NCI-H748 treated with DMSO at 0.1 percent for 48 hours (cell line): ENCODE data around the gene ARX.

Experiments
- DNase-seq: peaks from one replicate; lab custom pipeline; 2025; lab: John Stamatoyannopoulos, UW

Gene ARX

DNA sequence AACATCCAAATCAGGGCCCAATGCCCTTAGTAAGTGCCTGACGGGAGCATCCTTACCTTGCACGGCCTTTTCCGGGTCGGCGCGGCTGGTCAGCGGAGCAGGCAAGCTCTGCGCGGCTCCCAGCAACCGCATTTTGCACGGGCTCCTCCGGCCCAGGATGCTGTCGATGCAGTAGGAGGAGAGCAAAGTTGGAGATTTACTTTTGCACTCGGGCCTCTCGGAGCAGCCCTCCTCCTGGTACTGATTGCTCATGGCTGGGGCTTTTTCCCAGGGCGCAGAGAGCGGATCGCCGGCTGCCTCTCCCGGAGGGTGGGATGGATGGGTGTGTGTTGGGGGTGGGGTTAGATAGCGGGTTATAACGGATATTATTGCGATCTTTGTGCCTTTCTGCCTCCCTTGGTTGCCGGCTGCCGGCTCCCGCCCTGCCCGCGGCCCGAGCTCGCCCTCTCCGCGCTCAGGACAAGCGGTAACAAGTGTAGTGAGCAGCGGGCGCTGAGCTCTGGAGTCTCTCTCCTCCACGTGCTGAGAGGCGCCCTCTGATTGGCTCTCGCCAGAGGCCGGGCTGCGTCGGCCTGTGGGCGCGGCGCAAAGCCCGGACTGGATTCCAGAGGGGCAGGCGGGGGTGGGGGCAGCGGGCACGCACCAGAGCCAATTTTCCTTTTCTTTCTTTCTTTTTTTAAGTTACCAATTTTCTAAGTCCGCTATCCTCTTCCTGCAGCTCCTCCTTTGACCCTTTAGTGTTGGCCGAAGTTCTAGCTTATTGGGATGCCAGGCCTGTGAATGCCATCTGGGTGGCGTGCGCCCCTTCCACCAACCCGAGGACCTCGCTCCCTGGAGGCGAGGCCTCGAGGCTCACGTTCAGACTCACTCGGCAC lies at the start of gene ARX:
ARX (minus strand) TSS at position 480 of the 875 bp plus-strand sequence; CDS start at position 252, 228 bp downstream.
- DNase-seq, result no peak

DNA sequence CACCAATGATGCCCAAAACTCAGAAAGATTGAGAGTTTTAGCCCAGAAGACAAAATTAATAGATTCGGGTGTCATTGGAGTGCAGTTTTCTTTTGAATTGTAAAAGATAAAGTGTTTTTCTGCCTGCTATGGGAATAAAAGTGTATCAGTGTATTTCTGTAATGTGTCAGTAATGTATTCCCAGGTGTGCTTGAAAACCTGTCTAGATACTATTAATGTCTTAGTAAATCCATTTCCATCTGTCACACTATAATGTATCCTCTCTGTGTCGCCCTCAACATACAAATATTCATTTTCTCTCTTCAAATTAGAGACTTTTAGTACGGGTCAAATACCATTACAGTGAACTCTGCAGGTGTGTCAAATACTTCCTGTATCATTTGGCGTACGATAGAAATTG lies 43.5 kb upstream of the ARX start:
- no peak for DNase-seq

DNA sequence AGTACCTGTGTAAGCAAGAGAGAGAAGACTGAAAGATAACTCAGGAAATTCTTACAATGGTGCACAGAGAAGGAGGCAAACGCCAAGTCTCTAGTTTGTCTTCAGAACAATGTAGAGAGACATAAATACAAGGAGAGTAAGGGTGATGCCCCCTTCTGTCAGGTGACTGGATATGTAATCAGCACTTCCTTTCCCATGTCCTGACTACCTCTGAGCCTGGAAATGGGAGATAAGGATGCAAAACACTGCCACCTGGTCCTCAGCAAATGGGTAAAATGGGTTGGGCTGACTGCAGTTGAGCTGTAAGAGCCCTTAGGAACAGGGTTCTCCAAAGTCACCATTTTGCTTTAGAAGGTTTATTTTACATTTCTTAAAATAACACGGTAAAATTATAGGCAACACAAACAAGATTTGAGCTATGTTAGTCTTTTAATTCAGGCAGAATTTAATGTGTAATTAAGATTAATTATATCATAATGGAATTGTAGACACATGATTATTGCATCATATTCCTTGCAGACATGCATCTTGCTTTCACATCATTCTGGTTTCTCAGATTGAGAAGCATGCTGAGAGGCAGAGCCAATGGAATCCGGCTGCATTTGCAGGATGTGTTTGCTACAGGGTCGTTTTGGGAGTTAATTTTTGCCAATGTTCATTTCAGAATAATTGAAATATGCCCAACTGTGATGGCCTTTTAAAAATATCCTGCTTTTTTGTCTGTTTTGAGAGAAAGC lies 37.2 kb upstream of the ARX start:
- no peak for DNase-seq

DNA sequence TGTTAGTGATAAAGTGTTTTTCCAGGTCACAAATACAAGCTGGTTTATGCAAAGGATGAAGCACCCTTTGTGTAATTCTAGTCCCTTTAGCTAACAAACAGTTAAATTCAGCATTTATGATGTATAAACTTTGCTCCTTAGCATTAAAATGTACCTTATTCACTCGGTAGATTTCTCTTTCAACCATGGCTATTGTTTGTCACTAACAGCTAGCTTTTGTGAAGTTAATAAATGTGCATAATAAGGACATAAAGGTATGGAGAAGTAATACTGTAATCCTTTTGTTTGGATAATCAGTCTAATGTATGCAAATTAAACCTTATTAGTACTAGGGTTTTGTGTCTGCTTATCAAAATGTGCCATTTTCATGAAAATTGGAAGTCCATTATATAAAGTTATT lies 34.2 kb upstream of the ARX start:
- no peak for DNase-seq

DNA sequence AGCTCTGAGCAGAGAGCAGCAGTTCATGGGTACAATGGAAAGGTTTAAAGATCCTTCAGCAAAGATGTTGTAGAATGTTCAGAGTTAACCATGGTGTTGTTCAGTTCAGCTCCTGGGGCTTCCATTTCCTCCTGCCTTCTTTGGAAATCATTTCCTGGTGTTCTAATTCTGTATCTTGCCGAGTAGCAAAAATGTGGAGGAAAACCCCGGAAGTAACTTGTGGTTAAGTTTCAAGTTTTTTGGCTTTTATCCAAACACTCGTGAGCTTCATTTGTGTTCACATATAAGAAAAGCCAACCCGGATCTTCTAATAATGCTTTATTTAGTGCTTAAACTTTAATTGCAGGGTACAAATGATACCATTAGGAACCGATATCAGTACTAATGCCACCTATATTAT lies 33.6 kb upstream of the ARX start:
- no peak for DNase-seq

DNA sequence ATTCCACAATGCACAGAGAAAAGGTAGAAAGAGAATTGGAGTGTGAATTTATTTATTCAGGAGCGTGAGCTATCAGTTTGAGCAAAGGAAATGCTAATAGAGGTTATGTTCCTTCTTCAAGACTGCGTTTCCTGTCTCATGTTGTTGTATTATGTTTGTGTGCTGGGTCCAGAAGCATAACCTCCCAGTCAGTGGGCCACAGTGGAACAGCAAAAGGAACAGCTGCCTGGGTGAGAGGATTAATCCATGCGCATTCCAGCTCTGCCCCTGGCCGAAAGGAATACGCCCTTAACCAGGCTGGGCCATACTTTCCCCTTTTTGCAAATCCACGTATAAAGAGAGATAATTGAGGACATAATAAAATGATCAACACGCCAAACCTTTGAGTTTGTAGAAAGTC lies 32.4 kb upstream of the ARX start:
- no peak for DNase-seq

DNA sequence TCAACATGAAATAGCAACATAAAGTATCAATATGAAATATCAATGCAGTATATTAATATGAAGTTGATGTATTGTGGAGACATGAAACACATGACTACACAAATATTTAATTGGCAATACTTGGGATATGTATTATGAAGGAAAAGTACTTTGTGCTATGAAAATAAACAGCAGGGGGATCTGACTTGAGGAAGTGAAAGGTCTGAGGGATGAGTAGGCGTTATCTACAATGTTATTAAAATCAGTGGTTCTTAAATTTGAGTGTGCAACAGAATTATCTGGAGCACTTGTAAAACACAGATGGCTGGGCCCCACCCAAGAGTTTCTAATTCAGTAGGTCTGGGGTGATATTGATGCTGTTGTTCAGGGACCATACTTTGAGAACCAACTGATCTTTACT lies 27.4 kb upstream of the ARX start:
- no peak for DNase-seq

DNA sequence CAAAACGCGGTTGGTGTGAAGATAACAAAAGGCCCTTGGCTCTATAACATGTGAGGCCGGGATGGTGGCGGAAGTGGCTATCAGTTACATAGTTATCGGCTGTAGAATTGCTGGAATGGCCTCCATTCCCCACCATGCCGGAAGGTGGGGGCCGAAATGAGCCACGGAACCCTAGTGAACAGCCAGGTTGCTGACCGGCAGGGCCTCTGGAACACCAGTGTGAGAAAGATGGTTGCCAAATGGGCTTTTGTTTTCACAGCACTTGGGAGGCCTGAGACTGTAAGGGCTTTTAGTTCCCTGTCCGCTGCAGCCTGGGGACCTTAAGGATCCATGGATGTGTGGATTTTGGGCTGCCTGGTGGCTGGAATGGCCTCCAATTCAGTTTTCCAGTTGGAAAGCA lies 23.3 kb upstream of the ARX start:
- no peak for DNase-seq

DNA sequence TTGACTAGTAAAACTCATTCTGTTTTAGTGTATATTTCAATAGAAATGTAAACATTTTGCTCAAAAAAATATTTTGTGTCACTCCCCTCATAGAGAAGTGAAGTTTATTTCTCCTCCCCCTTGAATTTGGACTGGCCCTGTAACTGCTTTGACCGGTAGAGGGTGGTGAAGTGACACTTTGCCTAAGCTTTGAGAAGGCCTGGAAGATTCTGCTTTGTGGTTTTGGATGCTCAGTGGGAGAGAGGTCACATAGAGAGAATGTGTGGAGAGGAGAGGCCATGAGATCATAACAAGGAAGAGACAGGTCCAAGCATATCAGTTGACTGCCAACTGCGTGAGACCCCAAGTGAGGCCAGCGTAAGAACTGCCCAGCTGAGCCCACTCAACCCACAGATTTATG lies 19.1 kb upstream of the ARX start:
- DNase-seq, result no peak

DNA sequence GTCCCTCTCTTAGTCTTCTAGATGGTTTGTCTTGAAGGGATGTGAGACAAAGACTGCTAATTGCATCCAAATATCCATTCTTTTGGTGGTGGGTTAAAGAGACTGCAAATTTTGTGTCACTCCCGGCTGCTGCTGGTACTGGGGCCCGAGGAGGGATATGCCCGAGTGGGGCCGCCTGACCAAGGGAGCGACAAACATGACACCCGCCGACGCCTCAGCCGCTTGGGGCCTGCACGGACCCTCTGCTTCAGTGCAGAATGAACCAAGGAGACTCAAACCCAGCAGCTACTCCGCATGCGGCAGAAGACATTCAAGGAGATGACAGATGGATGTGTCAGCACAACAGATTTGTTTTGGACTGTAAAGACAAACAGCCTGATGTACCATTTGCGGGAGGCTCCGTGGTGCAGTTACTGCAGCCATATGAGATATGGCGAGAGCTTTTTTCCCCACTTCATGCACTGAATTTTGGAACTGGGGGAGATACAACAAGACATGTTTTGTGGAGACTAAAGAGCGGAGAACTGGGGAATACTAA lies 13.6 kb upstream of the ARX start:
- DNase-seq, result no peak

DNA sequence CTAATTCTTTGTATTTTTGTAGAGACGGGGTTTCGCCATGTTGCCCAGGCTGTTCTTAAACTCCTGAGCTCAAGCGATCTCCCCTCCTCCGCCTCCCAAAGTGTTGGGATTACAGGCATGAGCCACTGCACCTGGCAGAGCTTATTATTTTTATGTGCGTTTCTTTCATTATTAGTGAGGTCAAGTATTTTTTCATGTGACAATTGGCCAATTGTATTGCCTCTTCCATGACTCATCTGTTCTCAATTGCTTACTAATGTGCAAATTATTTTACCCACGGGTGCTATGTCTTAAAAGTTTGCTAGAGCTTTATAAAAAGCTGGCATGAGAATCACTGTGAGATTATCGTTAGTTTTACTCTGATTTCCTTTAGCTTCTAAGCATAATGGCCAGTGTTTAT lies 13.0 kb upstream of the ARX start:
- peak; percentile 15 for DNase-seq

DNA sequence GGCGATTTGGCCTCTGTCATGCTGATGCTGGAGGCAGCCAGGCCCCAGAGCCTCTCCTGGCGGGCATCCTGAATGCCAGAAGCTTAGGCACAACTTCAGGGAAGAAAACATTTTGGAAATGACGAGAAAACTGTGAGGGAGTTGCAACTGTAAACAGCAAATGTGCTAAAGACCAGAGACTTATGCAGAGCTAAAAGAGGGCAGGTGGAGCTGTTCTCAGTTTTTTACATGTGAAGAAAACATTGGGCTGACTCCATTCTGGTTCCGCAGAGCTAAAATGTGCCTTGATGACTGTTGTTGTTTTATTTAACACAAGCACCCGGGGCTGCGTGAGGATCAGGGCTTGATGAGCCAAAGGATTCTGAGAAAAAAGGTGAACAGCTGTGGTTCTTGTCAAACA lies 10.8 kb upstream of the ARX start:
- DNase-seq, result no peak

DNA sequence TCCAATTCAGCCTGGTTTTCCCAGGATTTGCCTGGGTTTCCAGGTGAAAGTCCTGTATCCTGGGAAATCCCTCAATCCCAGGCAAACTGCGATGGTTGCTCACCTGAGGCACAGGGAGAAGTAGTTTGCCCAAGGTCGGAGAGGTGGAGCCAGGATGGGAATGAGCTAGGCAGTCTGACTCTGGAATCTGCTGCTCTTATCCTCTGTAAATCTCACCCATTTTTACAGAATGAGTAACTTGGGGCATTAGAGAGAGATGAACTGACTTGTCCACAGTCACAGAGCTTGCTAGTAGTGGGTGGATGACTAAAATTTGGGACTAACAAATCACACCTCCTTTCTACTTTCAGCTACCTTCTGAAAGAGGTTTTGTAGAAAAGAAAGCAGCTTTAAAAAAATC lies 9.8 kb upstream of the ARX start:
- peak; percentile 54 for DNase-seq

DNA sequence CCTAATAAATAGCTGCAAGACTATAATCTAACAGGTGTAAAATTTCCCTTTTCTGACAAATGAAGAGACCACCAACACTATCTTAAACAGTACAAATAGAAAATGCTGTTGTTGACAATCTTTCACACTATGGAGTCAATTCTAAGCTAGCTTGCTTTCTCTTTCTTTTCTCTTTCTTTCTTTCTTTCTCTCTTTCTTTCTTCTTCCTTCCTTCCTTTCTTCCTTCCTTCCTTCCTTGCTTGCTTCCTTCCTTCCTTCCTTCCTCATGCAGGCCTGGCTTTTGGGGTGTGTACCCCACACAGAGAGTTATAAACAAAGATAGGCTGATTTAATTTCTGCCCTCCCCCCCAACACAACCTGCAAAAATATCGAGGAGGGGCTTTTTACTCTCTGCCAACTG lies 8.1 kb upstream of the ARX start:
- DNase-seq, result no peak

DNA sequence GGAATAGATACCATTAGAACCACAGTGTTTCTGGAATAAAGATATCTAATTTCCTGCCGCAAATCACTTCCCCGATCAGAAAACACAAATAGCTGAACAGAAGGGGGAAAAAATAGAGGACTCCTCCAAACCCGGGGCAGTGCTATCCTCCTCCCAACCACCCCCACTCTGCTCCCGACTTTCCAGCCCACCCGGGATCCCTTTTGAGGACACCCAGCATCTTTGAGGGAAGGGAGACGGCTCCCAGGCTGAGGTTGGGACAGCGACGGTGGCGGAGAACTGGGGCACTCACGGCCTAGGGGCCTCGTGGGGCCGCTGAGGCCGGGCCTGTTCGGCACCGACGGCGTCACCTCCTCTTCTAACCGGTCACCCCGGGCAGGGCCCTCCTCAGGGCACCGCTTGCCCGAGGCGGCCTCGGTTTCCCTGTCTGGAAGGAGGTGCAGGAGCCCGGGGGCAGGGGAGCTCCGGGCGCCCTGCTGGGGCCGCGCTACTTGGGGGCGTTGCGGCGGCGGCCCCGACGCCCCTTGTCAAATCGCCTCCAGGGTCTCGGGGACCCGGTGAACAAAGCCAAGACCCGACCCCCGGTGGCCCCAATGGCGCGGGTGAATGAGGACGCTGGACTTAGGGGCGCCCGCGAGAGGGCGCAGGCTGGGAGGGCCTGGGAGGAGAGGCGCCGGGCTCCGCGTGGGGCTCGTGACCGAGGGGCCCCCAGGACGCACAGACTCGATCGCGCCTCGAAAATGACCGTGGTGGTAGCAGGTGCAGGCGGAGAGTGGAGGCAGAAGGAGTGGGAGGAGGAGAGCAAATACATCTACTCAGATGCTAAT lies 6.9 kb upstream of the ARX start:
- no peak for DNase-seq

DNA sequence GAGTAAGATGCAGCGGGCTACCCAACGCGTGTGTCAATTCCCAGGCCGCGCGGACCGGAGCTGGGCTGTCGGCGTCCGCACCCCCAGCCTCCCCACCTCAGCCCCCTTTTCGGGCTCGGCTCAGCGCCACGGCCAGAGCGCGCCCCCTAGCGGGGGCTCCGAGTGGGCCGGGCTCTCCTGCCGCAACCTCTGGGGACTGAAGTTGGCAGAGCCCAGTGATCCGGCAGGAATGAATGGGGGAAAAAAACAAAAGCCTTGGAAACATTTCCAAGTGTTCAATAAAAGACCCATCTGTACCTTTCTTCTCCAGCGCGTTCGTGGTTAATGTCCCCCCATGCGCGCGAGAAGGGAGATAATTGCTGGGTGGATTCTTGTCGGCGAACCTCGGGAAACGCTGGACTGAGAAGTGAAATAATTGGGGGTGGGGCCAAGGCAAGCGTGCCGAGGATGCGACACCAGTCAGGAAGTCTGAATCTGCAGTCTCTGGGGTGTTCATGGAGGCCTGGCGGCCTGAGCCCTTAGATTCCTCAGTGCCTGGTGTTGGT lies 5.2 kb upstream of the ARX start:
- DNase-seq, result peak; percentile 50

DNA sequence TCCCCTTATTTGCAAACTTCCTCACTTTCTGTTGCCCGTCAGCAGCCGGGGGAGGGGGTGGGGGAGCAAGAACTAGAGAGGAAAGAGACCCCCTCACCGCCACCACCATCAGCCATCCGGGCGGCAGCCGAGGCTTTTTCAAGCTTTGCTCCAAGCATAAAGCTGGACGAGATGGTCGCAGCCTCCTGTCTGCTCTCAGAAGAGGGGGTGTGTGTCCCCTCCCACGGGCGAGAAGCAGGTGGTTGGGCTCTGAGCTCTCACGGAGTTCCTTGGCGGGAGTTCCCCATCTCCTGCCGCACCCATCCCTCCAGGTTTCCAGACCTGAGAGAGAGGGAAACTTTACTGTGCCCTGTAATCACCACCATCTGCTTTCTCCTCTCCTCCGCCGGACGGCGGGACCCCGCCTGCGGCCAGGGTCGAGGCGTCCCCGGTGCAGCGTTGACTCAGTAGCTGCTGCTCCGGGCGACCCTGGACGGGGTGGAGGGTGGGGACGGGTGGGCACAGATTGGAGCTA lies 4.7 kb upstream of the ARX start:
- peak; percentile 20 for DNase-seq

DNA sequence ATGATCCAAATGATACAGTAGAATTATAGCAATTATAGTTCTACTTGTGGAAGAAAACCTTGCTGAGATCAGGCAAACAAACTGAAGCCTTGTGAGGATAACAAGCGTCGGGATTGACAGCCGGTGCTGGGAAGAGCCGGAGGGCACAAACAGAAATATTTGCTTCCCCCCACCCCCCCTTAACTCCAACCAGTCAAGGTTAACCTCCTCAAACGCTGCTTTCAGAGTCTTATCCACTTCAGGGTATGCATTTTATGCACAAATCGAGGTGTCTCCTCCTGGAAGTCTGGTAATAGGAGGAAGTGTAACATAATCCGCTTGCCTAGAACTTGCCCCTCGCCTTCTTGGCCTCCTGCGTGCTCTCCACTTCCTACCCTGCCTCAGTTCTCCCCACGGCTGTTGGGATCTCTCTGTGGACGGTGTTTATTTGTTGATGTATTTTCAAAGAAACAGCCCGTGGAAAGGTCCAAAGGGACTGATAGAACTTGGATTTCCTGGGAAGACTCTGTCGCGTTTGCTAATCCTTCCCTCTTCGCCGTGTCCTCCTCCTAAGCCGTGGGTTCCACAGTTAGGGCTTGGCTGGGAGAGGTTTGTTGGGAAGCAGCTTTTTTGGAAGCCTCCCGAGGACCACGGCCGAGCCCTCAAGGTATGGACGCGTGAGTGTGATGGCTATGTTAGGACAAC lies 4.1 kb upstream of the ARX start:
- DNase-seq, result peak; percentile 26

DNA sequence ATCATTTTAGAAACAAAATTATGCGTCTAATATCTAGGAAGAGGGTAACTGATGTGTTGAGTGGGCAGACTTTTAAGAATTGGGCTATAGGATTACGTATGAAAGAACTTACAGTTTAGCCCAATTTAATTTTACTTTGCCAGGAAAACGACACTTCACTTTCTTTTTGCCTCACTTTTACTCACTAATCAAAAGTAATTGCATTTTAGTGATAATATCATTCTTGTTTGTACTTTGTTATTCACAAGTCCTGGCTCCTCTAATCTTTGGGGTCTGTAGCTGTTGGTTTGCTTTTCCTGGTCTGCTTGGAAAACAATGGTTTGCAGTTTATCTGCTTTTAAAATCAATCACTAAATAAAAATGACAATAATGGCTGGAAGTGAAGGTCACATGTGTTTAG lies 2.9 kb upstream of the ARX start:
- no peak for DNase-seq

DNA sequence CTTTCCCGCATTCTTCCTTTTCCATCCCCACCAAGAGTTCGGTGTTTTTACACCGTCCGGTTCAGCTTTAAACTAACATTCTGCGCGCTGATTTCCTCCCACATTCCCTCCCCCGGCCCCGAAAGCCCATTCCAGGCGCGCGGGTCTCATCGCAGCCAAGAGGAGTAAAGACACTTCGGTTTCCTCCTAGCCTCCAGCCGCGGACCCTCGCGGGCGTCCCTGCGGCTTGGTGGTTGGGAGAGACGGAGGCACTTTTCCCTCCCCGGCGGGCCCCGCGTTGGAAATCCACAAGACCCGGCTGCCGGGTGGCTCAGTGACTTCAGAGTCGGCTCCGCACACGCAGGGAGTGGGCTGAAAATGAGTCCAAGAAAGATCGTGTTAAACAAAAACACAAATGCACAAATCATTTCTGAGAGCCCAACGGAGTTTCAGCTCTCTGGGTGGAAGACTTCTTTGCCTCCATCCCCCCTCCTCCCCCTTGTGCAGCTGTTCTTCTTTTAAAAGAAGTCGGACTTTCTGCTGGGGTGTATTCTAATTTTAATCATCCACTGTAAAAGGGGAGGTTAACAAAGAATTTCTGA lies 2.0 kb upstream of the ARX start:
- no peak for DNase-seq
